ENCODE measurements around the gene CAPN14.
A peak's percentile ranks its signal among the peaks of the same experiment; 100 is the strongest.

CAPN14 gene

GRCh38 chr2:31139671-31140070, 77.6 kb downstream of the CAPN14 start:
- Histone ChIP-seq H3K4me3 (no peak overlapping the region), H4K20me1 (peaks cover 17% of the 10 kb centered on the region), H3K27me3 (no peaks in the 10 kb centered on the region), H3K9me3 (no peaks in the 10 kb centered on the region), H3K27ac (no peak overlapping the region), H3K36me3 (no peaks in the 10 kb centered on the region), H3K9ac (no peak overlapping the region), H3K4me2 (peak overlapping the region; percentile 92), H3K4me1 (peaks cover 61% of the 10 kb centered on the region)
- TF ChIP-seq Cebpa-rat (IDR thresholded peaks at IDR 0.05): no peak

GRCh38 chr2:31138037-31138962, 79.0 kb downstream of the CAPN14 start, which contains the start of gene GALNT14:
Gene GALNT14 (minus strand): TSS chr2:31138440. CDS start chr2:31138086, 354 bp downstream.
- Histone ChIP-seq H3K4me2 (peak within 1 kb of the TSS; percentile 92), H3K9ac (peak within 1 kb of the TSS; percentile 96), H3K9me3 (no peaks in the 10 kb centered on the region), H3K4me1 (peaks cover 75% of the 10 kb centered on the region), H4K20me1 (peaks cover 31% of the 10 kb centered on the region), H3K36me3 (0 out of 2 replicates have a peak, but pooled peaks cover 4% of the 10 kb centered on the region), H3K4me3 (peak within 1 kb of the TSS; percentile 94), H3K27ac (peak within 1 kb of the TSS; percentile 94), H3K27me3 (no peaks in the 10 kb centered on the region)
- TF ChIP-seq Cebpa-rat (IDR thresholded peaks at IDR 0.05): no peak

GRCh38 chr2:31137211-31138036, 79.9 kb downstream of the CAPN14 start:
- H3K36me3 ChIP-seq: 0 out of 2 replicates have a peak, but pooled peaks cover 4% of the 10 kb centered on the region
- peaks cover 40% of the 10 kb centered on the region for H4K20me1 ChIP-seq
- no peak for TF ChIP-seq Cebpa-rat (IDR thresholded peaks at IDR 0.05)
- H3K4me1 ChIP-seq: peaks cover 84% of the 10 kb centered on the region
- peak overlapping the region; percentile 96 for H3K9ac ChIP-seq
- H3K27me3 ChIP-seq: no peaks in the 10 kb centered on the region
- H3K27ac ChIP-seq: peak overlapping the region; percentile 94
- peak overlapping the region; percentile 94 for H3K4me3 ChIP-seq
- peak overlapping the region; percentile 92 for H3K4me2 ChIP-seq
- no peaks in the 10 kb centered on the region for H3K9me3 ChIP-seq

GRCh38 chr2:31136732-31137131, 80.6 kb downstream of the CAPN14 start:
- H3K27me3 ChIP-seq: no peaks in the 10 kb centered on the region
- no peaks in the 10 kb centered on the region for H3K9me3 ChIP-seq
- H3K27ac ChIP-seq: peak overlapping the region; percentile 94
- TF ChIP-seq Cebpa-rat (IDR thresholded peaks at IDR 0.05): no peak
- peaks cover 84% of the 10 kb centered on the region for H3K4me1 ChIP-seq
- H3K9ac ChIP-seq: peak overlapping the region; percentile 96
- H3K36me3 ChIP-seq: 0 out of 2 replicates have a peak, but pooled peaks cover 7% of the 10 kb centered on the region
- H3K4me2 ChIP-seq: peak overlapping the region; percentile 92
- H3K4me3 ChIP-seq: peak overlapping the region; percentile 94
- peaks cover 47% of the 10 kb centered on the region for H4K20me1 ChIP-seq

GRCh38 chr2:31136000-31136399, 81.3 kb downstream of the CAPN14 start:
- H4K20me1 ChIP-seq: peaks cover 54% of the 10 kb centered on the region
- H3K9ac ChIP-seq: peak overlapping the region; percentile 96; the same call in 1 of the 2 replicates
- H3K9me3 ChIP-seq: no peaks in the 10 kb centered on the region
- H3K27me3 ChIP-seq: no peaks in the 10 kb centered on the region
- 0 out of 2 replicates have a peak, but pooled peaks cover 7% of the 10 kb centered on the region for H3K36me3 ChIP-seq
- H3K4me2 ChIP-seq: peak overlapping the region; percentile 92
- TF ChIP-seq Cebpa-rat (IDR thresholded peaks at IDR 0.05): no peak
- peak overlapping the region; percentile 94 for H3K4me3 ChIP-seq
- H3K4me1 ChIP-seq: peaks cover 84% of the 10 kb centered on the region
- H3K27ac ChIP-seq: peak overlapping the region; percentile 94

- Histone ChIP-seq H4K20me1 (peaks cover 69% of the 10 kb centered on the region), H3K27me3 (no peaks in the 10 kb centered on the region), H3K27ac (peak overlapping the region; percentile 14; the same call in 1 of the 2 replicates), H3K4me2 (peak overlapping the region; percentile 92), H3K9me3 (no peaks in the 10 kb centered on the region), H3K4me1 (peaks cover 84% of the 10 kb centered on the region), H3K4me3 (no peak overlapping the region), H3K36me3 (0 out of 2 replicates have a peak, but pooled peaks cover 7% of the 10 kb centered on the region), H3K9ac (no peak overlapping the region)
- TF ChIP-seq Cebpa-rat (IDR thresholded peaks at IDR 0.05): no peak
Measured at GRCh38 chr2:31134480-31134879, 82.8 kb downstream of the CAPN14 start.

GRCh38 chr2:31132786-31133185, 84.5 kb downstream of the CAPN14 start:
- Histone ChIP-seq H3K4me3 (no peak overlapping the region), H3K4me2 (peak overlapping the region; percentile 89), H3K4me1 (peaks cover 92% of the 10 kb centered on the region), H3K27ac (no peak overlapping the region), H3K27me3 (no peaks in the 10 kb centered on the region), H3K9me3 (no peaks in the 10 kb centered on the region), H3K36me3 (0 out of 2 replicates have a peak, but pooled peaks cover 7% of the 10 kb centered on the region), H3K9ac (no peak overlapping the region), H4K20me1 (peaks cover 86% of the 10 kb centered on the region)
- no peak for TF ChIP-seq Cebpa-rat (IDR thresholded peaks at IDR 0.05)

GRCh38 chr2:31131871-31132270, 85.4 kb downstream of the CAPN14 start:
- no peak for TF ChIP-seq Cebpa-rat (IDR thresholded peaks at IDR 0.05)
- Histone ChIP-seq H3K27ac (peak overlapping the region; percentile 51; the same call in 1 of the 2 replicates), H3K9me3 (no peaks in the 10 kb centered on the region), H3K4me3 (no peak overlapping the region), H3K4me2 (peak overlapping the region; percentile 89), H3K9ac (peak overlapping the region; percentile 8; the same call in 1 of the 2 replicates), H4K20me1 (peaks cover 93% of the 10 kb centered on the region), H3K4me1 (peaks cover 100% of the 10 kb centered on the region), H3K36me3 (0 out of 2 replicates have a peak, but pooled peaks cover 7% of the 10 kb centered on the region), H3K27me3 (no peaks in the 10 kb centered on the region)
